HFF-Myc (cell line): Measurements from ENCODE around the gene UCP3.
"Not testable (repeated sequence)": the region's sequence is repeated elsewhere in the genome, so short reads cannot be mapped to it uniquely, and the experiment has no call there.

ENCODE experiments used
- DNase-seq: peaks from one replicate; pipeline ENCODE4 v3.0.0-alpha.2; 2011; ENCODE audit warnings: low read depth; ENCODE audit errors: extremely low read depth
- H3K4me3 ChIP-seq: replicated peaks from 2 replicates; pipeline ENCODE4 v1.5.1; 2011; ENCODE audit warnings: low read depth, mild to moderate bottlenecking, control low read depth, low read length
- TF ChIP-seq, protein P1 (sequence below): IDR thresholded peaks from 2 replicates; pipeline ENCODE4 v1.5.1; 2012; ENCODE audit warnings: mild to moderate bottlenecking, low read depth, low read length, control low read depth; ENCODE audit errors: missing control alignments

Gene UCP3

DNA sequence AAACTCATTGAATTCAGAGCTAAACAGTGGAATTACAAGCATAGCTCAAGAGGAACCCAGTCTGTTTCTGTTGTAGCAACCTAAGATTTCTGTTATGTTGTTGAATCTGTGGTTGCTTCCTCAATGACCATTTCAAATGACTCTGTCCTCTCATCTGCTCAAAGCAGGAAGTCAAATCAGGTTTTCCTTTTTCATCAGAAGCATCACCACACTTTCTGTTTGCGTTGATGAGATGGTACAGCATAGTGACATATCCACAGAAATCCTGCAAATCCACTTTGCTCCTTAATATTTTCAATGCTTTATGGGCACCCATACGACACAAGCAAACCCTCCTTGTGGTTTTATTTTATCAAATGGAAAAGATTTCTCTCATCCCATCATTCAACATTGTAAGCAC lies 13.6 kb downstream of the UCP3 start:
- DNase-seq: no peak
- H3K4me3 ChIP-seq: no peak overlapping the region
- TF ChIP-seq, protein P1, sequence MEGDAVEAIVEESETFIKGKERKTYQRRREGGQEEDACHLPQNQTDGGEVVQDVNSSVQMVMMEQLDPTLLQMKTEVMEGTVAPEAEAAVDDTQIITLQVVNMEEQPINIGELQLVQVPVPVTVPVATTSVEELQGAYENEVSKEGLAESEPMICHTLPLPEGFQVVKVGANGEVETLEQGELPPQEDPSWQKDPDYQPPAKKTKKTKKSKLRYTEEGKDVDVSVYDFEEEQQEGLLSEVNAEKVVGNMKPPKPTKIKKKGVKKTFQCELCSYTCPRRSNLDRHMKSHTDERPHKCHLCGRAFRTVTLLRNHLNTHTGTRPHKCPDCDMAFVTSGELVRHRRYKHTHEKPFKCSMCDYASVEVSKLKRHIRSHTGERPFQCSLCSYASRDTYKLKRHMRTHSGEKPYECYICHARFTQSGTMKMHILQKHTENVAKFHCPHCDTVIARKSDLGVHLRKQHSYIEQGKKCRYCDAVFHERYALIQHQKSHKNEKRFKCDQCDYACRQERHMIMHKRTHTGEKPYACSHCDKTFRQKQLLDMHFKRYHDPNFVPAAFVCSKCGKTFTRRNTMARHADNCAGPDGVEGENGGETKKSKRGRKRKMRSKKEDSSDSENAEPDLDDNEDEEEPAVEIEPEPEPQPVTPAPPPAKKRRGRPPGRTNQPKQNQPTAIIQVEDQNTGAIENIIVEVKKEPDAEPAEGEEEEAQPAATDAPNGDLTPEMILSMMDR: no peak

DNA sequence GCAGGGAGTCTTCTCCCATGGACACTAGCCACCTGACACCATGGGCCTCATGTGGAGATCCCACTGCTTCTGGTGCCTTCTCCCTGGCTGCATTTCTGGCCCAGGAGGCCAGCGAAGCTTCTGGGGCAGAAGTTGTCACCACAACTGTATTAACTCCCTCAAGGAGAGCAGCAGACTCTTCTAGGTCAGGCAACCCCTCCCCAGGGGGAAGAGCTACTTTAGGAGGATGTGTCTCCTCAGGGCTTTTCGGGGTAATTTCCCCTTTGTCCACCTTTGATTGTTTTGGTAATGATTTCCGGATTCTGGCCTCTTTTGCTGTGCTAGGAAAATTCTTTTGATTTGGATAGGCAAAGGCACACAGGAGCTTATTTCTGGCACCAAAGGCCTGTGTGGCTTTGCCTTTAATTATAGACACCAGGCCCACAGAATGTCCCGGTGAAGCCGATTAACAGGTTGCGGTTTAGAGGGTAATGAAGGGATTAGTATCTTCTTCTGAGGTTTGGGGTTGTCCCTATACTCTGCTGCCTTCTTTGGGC lies 17.3 kb downstream of the UCP3 start:
- no peak for DNase-seq
- no peak overlapping the region for H3K4me3 ChIP-seq
- TF ChIP-seq, protein P1: no peak

DNA sequence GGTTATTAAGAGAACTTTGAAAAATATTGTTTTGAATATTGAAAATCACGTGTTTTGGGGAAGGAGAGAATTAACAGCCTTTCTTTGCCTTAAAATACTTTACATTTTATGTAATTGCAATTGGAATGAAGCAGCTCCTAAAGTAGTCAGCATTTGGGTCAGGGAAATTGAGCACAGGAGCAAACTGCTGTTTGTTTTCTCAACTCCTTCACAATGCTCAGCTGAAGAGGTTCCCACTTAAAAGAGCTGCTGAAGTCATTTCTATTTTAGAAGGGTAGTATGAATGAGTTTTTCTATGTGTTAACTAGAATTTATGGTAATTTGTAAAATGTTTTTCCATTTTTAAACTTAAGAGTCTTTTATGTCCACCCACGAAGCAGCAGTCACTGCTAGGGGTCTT lies 18.2 kb downstream of the UCP3 start:
- no peak overlapping the region for H3K4me3 ChIP-seq

DNA sequence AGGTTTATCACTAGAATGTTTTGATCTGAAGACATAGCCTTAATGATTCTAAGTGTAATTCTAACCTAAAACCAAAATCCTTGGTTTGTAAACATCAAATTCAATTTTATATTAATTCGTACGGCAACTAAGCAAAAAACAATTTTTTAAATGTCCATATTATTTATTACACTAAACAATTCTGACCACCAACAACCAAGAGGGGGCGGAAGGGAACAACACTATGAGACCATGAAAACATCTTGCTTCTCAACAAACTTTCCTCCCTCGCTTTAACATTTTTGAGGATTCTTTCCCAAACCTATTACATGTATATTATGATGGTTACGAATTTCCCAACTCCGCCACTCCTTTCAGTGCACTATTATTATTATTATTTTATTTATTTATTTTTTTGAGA lies 19.7 kb downstream of the UCP3 start:
- TF ChIP-seq, protein P1: no peak
- no peak overlapping the region for H3K4me3 ChIP-seq
- no peak for DNase-seq

More for the DNA sequence above, 18.2 kb downstream of the UCP3 start:
- TF ChIP-seq, protein P1: no peak
- no peak for DNase-seq

DNA sequence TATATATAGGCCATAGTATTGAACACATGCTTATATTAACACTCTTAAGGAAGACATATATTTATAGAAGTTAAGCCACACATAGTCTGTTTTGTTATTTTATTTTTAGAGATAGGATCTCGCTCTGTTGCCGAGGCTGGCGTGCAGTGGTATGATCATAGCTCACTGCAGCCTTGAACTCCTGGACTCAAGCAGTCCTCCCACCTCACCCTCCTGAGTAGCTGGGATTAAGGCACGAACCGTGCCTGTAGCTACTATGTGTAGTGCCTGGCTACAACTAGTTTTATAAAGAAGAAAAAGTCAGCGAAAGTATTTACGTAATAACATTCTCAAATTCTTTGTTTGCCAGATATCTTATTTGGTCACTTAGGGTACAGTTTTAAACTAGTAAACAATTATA lies 20.7 kb downstream of the UCP3 start:
- H3K4me3 ChIP-seq: no peak overlapping the region
- TF ChIP-seq, protein P1: no peak
- no peak for DNase-seq

DNA sequence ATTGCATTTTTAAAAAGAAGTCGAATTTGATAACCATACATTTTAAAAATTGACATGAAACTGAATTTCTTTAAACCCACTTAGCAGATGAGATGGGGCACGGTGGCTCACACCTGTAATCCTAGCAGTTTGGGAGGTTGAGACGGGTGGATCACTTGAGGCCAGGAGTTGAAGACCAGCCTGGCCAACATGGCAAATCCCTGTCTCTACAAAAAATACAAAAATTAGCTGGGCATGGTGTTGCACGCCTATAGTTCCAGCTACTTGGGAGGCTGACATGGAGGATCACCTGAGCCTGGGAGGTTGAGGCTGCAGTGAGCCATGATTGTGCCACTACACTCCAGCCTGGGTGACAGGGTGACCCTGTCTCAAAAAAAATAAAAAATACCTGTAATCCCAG lies 23.2 kb downstream of the UCP3 start:
- DNase-seq, H3K4me3 ChIP-seq: not testable (repeated sequence)

DNA sequence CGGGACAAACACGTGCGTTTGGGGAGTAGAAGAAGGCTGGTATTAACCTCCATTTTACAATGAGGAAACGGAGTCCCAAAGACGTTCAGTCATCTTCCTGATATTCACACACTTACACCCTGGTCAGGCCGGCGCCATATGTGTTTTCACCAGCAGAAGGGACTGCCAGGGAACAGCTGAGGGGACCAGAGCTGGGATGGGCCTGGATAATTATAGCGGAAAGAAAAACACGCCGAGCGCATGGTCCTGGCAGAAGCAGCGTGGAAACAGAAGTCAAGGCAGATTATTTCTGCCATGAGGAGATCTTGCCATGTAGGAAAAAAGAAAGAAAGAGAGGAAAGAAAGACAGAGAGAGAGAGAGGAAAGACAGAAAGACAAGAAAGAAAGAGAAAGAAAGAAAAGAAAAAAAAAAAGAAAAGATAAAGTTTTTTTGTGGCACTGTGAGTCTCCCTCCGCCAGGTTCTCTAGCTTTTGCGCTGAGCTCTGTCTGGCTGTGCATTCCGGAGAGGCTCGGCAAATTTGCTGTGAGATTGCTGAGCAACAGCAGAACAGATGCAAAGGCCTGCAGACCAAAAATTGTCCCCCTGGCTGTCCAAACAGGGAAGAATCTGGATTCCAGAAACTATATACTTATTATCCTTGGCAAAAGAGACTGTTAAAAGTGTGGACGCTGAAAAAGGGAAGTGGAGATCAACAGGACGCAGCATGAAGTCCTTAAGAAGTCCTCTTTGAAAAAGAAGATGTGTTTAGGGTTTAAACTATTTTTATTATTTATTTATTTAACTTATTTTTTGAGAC lies 24.9 kb downstream of the UCP3 start:
- TF ChIP-seq, protein P1: no peak
- H3K4me3 ChIP-seq: peak overlapping the region; percentile 59
- no peak for DNase-seq
